Smooth muscle cell (in vitro differentiated cells): ENCODE measurements around the gene SLC44A4. TPM values are rescaled to one million over a fixed set of nuclear protein-coding genes. Genes with fewer than 3 reads are reported as not detected.

Experiments
- DNase-seq: peaks from one replicate; lab custom pipeline; 2025; ENCODE audit not compliant: unreplicated experiment; lab: John Stamatoyannopoulos, UW
- H2AFZ ChIP-seq: fragments of 200-600 bp; sonication (generic); 2 replicates; pipeline ENCODE4 v1.6.0; 2016; ENCODE audit warnings: antibody characterized with exemption, low read depth, mild to moderate bottlenecking
- H3F3A ChIP-seq: fragments of 200-600 bp; sonication (generic); 2 replicates; pipeline ENCODE4 v1.6.0; 2017; ENCODE audit warnings: antibody characterized with exemption, low read depth
- H3K27ac ChIP-seq: fragments of 200-600 bp; sonication (generic); 2 replicates; pipeline ENCODE4 v1.5.1; 2016; ENCODE audit warnings: low read depth, mild to moderate bottlenecking
- H3K27me3 ChIP-seq: fragments of 200-600 bp; sonication (generic); 2 replicates; pipeline ENCODE4 v1.6.1; 2016; ENCODE audit warnings: low read depth, mild to moderate bottlenecking
- H3K36me3 ChIP-seq: fragments of 200-600 bp; sonication (generic); 2 replicates; pipeline ENCODE4 v1.5.1; 2016; ENCODE audit warnings: low read depth
- H3K4me1 ChIP-seq: fragments of 200-600 bp; sonication (generic); 2 replicates; pipeline ENCODE4 v1.5.1; 2016; ENCODE audit warnings: low read depth
- H3K4me2 ChIP-seq: fragments of 200-600 bp; sonication (generic); 2 replicates; pipeline ENCODE4 v1.6.0; 2016; ENCODE audit warnings: mild to moderate bottlenecking
- H3K4me3 ChIP-seq: fragments of 200-600 bp; sonication (generic); 2 replicates; pipeline ENCODE4 v1.5.1; 2016; ENCODE audit warnings: mild to moderate bottlenecking
- H3K79me2 ChIP-seq: fragments of 200-600 bp; sonication (generic); 2 replicates; pipeline ENCODE4 v1.6.0; 2016; ENCODE audit warnings: low read depth, mild to moderate bottlenecking
- H3K9ac ChIP-seq: fragments of 200-600 bp; sonication (generic); 2 replicates; pipeline ENCODE4 v1.6.0; 2016; ENCODE audit warnings: low read depth
- H3K9me3 ChIP-seq: fragments of 200-600 bp; sonication (generic); replicated peaks from 2 replicates; pipeline ENCODE4 v1.5.1; 2016; ENCODE audit warnings: low read depth
- H4K20me1 ChIP-seq: fragments of 200-600 bp; sonication (generic); 2 replicates; pipeline ENCODE4 v1.6.0; 2016; ENCODE audit warnings: low read depth
- WGBS: methylation state at CpG from one replicate; pipeline ENCODE4 v1.1.7; 2016; ENCODE audit warnings: low lambda C conversion rate; 5-methylcytosine and 5-hydroxymethylcytosine counted together
- polyA plus RNA-seq: library from polyadenylated mRNA; unstranded; fragments of >200 nt; fragmentation: Nextera tagmentation; extraction: Ambion mirVana; gene quantifications from 2 replicates; pipeline ENCODE4 v1.2.1, GENCODE V29; 2016
- total RNA-seq: library from RNA; depleted of rRNA; stranded (reverse); fragments of >200 nt; gene quantifications from 2 replicates; pipeline ENCODE4 v1.2.3, GENCODE V29; 2014
- TF ChIP-seq, protein P1 (sequence below): fragments of 200-600 bp; sonication (generic); IDR thresholded peaks from 2 replicates; pipeline ENCODE4 v1.5.1; 2017; ENCODE audit warnings: borderline replicate concordance, mild to moderate bottlenecking, antibody characterized with exemption; ENCODE audit not compliant: insufficient read depth, poor library complexity, severe bottlenecking

SLC44A4 gene
- total and polyA plus RNA-seq, 2 experiments from 2014 or later: 0.30 to 0.85 TPM

GRCh38 chr6:31896856-31897611, 18.2 kb upstream of the SLC44A4 start:
- H3K27ac ChIP-seq: no peak overlapping the region
- H3F3A ChIP-seq: no peaks in the 10 kb centered on the region
- 21% methylated on average over 4 of the region's 62 CpGs for WGBS

DNA sequence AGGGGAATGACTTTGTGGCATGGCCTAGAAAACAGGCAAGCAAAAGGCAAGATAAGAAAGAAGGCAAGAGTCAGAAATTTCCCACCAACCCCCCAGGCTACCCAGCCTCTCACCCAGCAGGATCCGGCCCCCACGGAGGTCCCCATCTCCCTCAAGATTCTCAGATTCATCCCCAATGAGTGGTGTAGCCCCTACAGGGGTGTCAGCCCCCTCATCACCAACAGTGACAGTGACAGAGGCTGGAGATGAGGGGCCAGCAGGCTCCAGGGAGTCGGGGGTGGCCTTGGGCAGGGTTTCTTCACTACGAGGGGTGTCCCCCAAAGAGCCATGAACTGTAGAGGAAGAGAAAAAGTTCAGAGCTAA, 17.7 kb upstream of the SLC44A4 start:
- no peak overlapping the region for H3K27ac ChIP-seq
- peak overlapping the region; percentile 64 for H2AFZ ChIP-seq
- peaks cover 7% of the 10 kb centered on the region for H3K4me1 ChIP-seq
- H4K20me1 ChIP-seq: peaks cover 4% of the 10 kb centered on the region
- peak overlapping the region; percentile 98 for H3K4me2 ChIP-seq
- no peaks in the 10 kb centered on the region for H3F3A ChIP-seq
- DNase-seq: no peak
- TF ChIP-seq, protein P1, sequence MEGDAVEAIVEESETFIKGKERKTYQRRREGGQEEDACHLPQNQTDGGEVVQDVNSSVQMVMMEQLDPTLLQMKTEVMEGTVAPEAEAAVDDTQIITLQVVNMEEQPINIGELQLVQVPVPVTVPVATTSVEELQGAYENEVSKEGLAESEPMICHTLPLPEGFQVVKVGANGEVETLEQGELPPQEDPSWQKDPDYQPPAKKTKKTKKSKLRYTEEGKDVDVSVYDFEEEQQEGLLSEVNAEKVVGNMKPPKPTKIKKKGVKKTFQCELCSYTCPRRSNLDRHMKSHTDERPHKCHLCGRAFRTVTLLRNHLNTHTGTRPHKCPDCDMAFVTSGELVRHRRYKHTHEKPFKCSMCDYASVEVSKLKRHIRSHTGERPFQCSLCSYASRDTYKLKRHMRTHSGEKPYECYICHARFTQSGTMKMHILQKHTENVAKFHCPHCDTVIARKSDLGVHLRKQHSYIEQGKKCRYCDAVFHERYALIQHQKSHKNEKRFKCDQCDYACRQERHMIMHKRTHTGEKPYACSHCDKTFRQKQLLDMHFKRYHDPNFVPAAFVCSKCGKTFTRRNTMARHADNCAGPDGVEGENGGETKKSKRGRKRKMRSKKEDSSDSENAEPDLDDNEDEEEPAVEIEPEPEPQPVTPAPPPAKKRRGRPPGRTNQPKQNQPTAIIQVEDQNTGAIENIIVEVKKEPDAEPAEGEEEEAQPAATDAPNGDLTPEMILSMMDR: no peak
- H3K9me3 ChIP-seq: no peaks in the 10 kb centered on the region
- H3K9ac ChIP-seq: peak overlapping the region; percentile 48
- no peaks in the 10 kb centered on the region for H3K27me3 ChIP-seq
- no peaks in the 10 kb centered on the region for H3K79me2 ChIP-seq
- H3K36me3 ChIP-seq: no peaks in the 10 kb centered on the region
- WGBS: 65% methylated on average over 4 of the region's 4 CpGs
- peak overlapping the region; percentile 84 for H3K4me3 ChIP-seq

More at GRCh38 chr6:31896856-31897611, 18.2 kb upstream of the SLC44A4 start:
- H3K27me3 ChIP-seq: no peaks in the 10 kb centered on the region
- H3K36me3 ChIP-seq: no peaks in the 10 kb centered on the region
- no peaks in the 10 kb centered on the region for H3K79me2 ChIP-seq
- H2AFZ ChIP-seq: peak overlapping the region; percentile 64
- TF ChIP-seq, protein P1: no peak
- peaks cover 7% of the 10 kb centered on the region for H3K4me1 ChIP-seq
- H3K4me3 ChIP-seq: peak overlapping the region; percentile 84
- peaks cover 4% of the 10 kb centered on the region for H4K20me1 ChIP-seq
- H3K9me3 ChIP-seq: no peaks in the 10 kb centered on the region
- peak overlapping the region; percentile 98 for H3K4me2 ChIP-seq
- peak overlapping the region; percentile 48 for H3K9ac ChIP-seq
- no peak for DNase-seq

- no peaks in the 10 kb centered on the region for H3K36me3 ChIP-seq
- WGBS: 95% methylated on average over 6 of the region's 6 CpGs
These were observed 14.0 kb upstream of the SLC44A4 start for GRCh38 chr6:31892821-31893220.

More at GRCh38 chr6:31892821-31893220, 14.0 kb upstream of the SLC44A4 start:
- no peak overlapping the region for H3K4me3 ChIP-seq
- no peak overlapping the region for H3K27ac ChIP-seq
- no peak overlapping the region for H3K9ac ChIP-seq
- DNase-seq: no peak
- no peaks in the 10 kb centered on the region for H4K20me1 ChIP-seq
- no peaks in the 10 kb centered on the region for H3F3A ChIP-seq
- H3K79me2 ChIP-seq: no peaks in the 10 kb centered on the region
- TF ChIP-seq, protein P1: no peak
- H3K4me2 ChIP-seq: no peak overlapping the region
- no peaks in the 10 kb centered on the region for H3K27me3 ChIP-seq
- no peak overlapping the region for H2AFZ ChIP-seq
- H3K4me1 ChIP-seq: no peaks in the 10 kb centered on the region
- no peaks in the 10 kb centered on the region for H3K9me3 ChIP-seq
